Heart right ventricle (tissue), 16 donors: ENCODE measurements around the gene ATN1. TPM values are rescaled to one million over a fixed set of nuclear protein-coding genes. Genes with fewer than 3 reads are reported as not detected.

ENCODE experiments used
- ATAC-seq, 8 donors: fragments of 200-7000 bp; cut with Tn5 transposase; one replicate each; pipeline ENCODE4 v1.9.1; 2020; ENCODE audit warnings: mild to moderate bottlenecking in 8 of 8, moderate library complexity in 8 of 8, moderate number of reproducible peaks in 1 of 8
- DNase-seq, 2 donors: peaks; one replicate each; pipeline ENCODE4 v3.0.0-alpha.2; 2020
- H3K27ac ChIP-seq, 10 donors: fragments of 200-600 bp; sonication (generic) in 2 of 10; one replicate each; pipeline versions ENCODE4 v1.5.0 to v1.8.0; 2020 to 2022; ENCODE audit warnings: mild to moderate bottlenecking in 3 of 10
- H3K27me3 ChIP-seq, 7 donors: fragments of 200-600 bp; one replicate each; pipeline ENCODE4 v1.8.0; 2021 to 2022; ENCODE audit warnings: mild to moderate bottlenecking in 2 of 7
- H3K36me3 ChIP-seq, 9 donors: fragments of 200-600 bp; sonication (generic) in 1 of 9; one replicate each; pipeline versions ENCODE4 v1.5.0 to v1.8.0; 2020 to 2022; ENCODE audit warnings: mild to moderate bottlenecking in 2 of 9
- H3K4me1 ChIP-seq, 9 donors: fragments of 200-600 bp; sonication (generic) in 1 of 9; one replicate each; pipeline versions ENCODE4 v1.5.0 to v1.8.0; 2020 to 2022; ENCODE audit warnings: mild to moderate bottlenecking in 4 of 9
- H3K4me3 ChIP-seq, 10 donors: fragments of 200-600 bp; sonication (generic) in 2 of 10; one replicate each; pipeline versions ENCODE4 v1.5.0 to v1.8.0; 2020 to 2022; ENCODE audit warnings: mild to moderate bottlenecking in 7 of 10, moderate library complexity in 2 of 10
- H3K9me3 ChIP-seq, 11 donors: fragments of 200-600 bp in 10 of 11; sonication (generic) in 2 of 11; one replicate each; pipeline versions ENCODE4 v1.5.0 to v1.8.0; 2013 to 2022; ENCODE audit warnings: mild to moderate bottlenecking in 2 of 11, control low read depth in 1 of 11, moderate library complexity in 1 of 11
- CTCF ChIP-seq, 9 donors: fragments of 200-600 bp; sonication (generic) in 2 of 9; IDR thresholded peaks; one replicate each; pipeline versions ENCODE4 v1.5.0 to v1.8.0; 2021 to 2022; ENCODE audit warnings: antibody characterized with exemption in 9 of 9, mild to moderate bottlenecking in 5 of 9, moderate library complexity in 1 of 9
- WGBS, 2 donors: extraction: QIAGEN DNeasy Blood & Tissue Kit; methylation state at CpG; one replicate each; pipeline ENCODE4 v1.1.7; 2013; ENCODE audit warnings: inconsistent platforms in 1 of 2; 5-methylcytosine and 5-hydroxymethylcytosine counted together
- intact Hi-C, 10 donors: fragments of 100-400 bp; cut with DNase I; formaldehyde crosslinking; loops; one replicate each; pipeline versions ENCODE4 v1.11.1 to v1.14.2; 2022
- polyA plus RNA-seq, 2 donors: library from polyadenylated mRNA; stranded (reverse); fragments of 200-250 nt; gene quantifications; one replicate each; pipeline ENCODE4 v1.2.3, GENCODE V29; 2013
- total RNA-seq, 10 donors: library from RNA; stranded (reverse); fragmentation: NEBNext Ultra II Directional in 3 of 10; extraction: Animal tissue kit (Norgen Biotek cat#: 25700) in 3 of 10; gene quantifications; one replicate each; pipeline versions ENCODE4 v1.2.1 to v1.2.4, GENCODE V29; 2021 to 2023
- donor health status: Arrhythmogenic right ventricular cardiomyopathy.
- donor health status: ischemic (EF 13 %, LVEDD 7.1; RV severe dilation, severe dysfunction).
- donor health status: healthy with polysubstance abuse.
- donor health status: DM: no; HTN: yes; CAD: no.
- donor health status: DM: no; HTN: no; CAD: no.
- donor health status: ischemic (EF 25% LVEDD 6.9; RV normal size, moderate dysfunction).
- donor health status: ischemic (EF 25% LVEDD 5.7; RV mildly dilated, moderate dysfunction).
- donor health status: healthy.
- donor health status: DM: yes; HTN: yes; CAD: no.
- donor health status: Ischemic cardiomyopathy.
- donor health status: ischemic (EF 35%, LVEDD 5.7; RV mildly dilated, moderate dysfunction).
- donor health status: nonischemic (EF 11% LVEDD 7.7; RV severe dilation, severe dysfunction).
- donor health status: DM: yes; HTN: yes; CAD: no.
- donor health status: PGD.
- donor health status: ischemic (EF 29% LVEDD 5.4; RV normal size, mild dysfunction).
- donor health status: nonischemic (EF 23%, LVEDD 6.1; RV moderate dilation, normal function).

Gene ATN1
- total and polyA plus RNA-seq, 12 donors, result 48.7 to 96.7 (median 65.8) TPM

GRCh38 chr12:6939191-6939540 is 11.4 kb downstream of the ATN1 start:
- intact Hi-C loops, result loop anchor here in 1 of 10 donors (5.0 kb wide), 1 partner anchor 72 kb away; the partner anchor contains the start of gene TPI1
- peak overlapping the region in 2 of 10 donors; percentile 93 to 97 for H3K27ac ChIP-seq
- no peak overlapping the region for H3K4me3 ChIP-seq
- no peaks in the 10 kb centered on the region for H3K27me3 ChIP-seq
- H3K36me3 ChIP-seq, result peaks cover 0 to 63% (median 22%) of the 10 kb centered on the region in 9 donors
- no peak for DNase-seq
- H3K4me1 ChIP-seq, result peaks cover 9 to 75% (median 59%) of the 10 kb centered on the region in 9 donors
- no peaks in the 10 kb centered on the region for H3K9me3 ChIP-seq
- no peak for TF ChIP-seq CTCF (IDR thresholded peaks at IDR 0.05)
- WGBS, 2 donors, result 75 to 81% methylated on average over 2 of the region's 2 CpGs
- ATAC-seq, result no peak

DNA sequence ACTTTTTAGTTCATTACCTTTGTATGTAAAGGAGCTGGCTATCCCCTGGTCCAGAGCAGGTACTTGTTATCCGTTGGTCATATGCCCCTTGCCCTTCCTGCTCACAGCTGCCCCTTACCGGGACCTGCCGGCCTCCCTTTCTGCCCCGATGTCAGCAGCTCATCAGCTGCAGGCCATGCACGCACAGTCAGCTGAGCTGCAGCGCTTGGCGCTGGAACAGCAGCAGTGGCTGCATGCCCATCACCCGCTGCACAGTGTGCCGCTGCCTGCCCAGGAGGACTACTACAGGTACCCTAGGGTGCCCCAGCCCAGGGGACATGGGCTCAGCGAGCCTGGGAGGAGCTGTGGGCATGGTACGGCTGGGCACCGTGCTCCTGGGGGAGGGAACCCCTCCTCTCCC is 13.5 kb downstream of the ATN1 start:
- no peaks in the 10 kb centered on the region for H3K27me3 ChIP-seq
- intact Hi-C loops, result loop anchor here in 6 of 10 donors (5.0 to 10.0 kb wide), 6 partner anchors 76 to 174 kb away; partner anchors contain the start of genes C1R (in 3 of the 6), C1RL (in 1 of the 6) and TPI1 (in 1 of the 6)
- peaks cover 22 to 71% (median 63%) of the 10 kb centered on the region in 9 donors for H3K4me1 ChIP-seq
- H3K27ac ChIP-seq, result peak overlapping the region in 4 of 10 donors; percentile 13 to 44 (median 28)
- no peak for ATAC-seq
- TF ChIP-seq CTCF (IDR thresholded peaks at IDR 0.05), result no peak
- DNase-seq, result peak in 1 of 2 donors; percentile 53
- no peaks in the 10 kb centered on the region for H3K9me3 ChIP-seq
- H3K36me3 ChIP-seq, result peaks cover 0 to 51% (median 11%) of the 10 kb centered on the region in 9 donors
- H3K4me3 ChIP-seq, result no peak overlapping the region
- WGBS, 2 donors, result 68 to 75% methylated on average over 12 of the region's 12 CpGs

DNA sequence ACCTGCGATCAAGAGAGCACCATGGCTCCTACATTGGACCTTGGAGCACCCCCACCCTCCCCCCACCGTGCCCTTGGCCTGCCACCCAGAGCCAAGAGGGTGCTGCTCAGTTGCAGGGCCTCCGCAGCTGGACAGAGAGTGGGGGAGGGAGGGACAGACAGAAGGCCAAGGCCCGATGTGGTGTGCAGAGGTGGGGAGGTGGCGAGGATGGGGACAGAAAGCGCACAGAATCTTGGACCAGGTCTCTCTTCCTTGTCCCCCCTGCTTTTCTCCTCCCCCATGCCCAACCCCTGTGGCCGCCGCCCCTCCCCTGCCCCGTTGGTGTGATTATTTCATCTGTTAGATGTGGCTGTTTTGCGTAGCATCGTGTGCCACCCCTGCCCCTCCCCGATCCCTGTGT is 14.0 kb downstream of the ATN1 start:
- peaks cover 26 to 74% (median 63%) of the 10 kb centered on the region in 9 donors for H3K4me1 ChIP-seq
- DNase-seq (no peak), ATAC-seq (no peak)
- WGBS, 2 donors, result 78 to 84% methylated on average over 10 to 12 of the region's 12 CpGs
- H3K9me3 ChIP-seq, result no peaks in the 10 kb centered on the region
- no peak for TF ChIP-seq CTCF (IDR thresholded peaks at IDR 0.05)
- H3K36me3 ChIP-seq, result peaks cover 0 to 49% (median 11%) of the 10 kb centered on the region in 9 donors
- peak overlapping the region in 4 of 10 donors; percentile 13 to 99 (median 41) for H3K27ac ChIP-seq
- intact Hi-C loops, result loop anchor here in 6 of 10 donors (5.0 to 10.0 kb wide), 6 partner anchors 77 to 173 kb away; partner anchors contain the start of genes C1R (in 3 of the 6), C1RL (in 1 of the 6) and TPI1 (in 1 of the 6)
- no peaks in the 10 kb centered on the region for H3K27me3 ChIP-seq
- H3K4me3 ChIP-seq, result no peak overlapping the region

DNA sequence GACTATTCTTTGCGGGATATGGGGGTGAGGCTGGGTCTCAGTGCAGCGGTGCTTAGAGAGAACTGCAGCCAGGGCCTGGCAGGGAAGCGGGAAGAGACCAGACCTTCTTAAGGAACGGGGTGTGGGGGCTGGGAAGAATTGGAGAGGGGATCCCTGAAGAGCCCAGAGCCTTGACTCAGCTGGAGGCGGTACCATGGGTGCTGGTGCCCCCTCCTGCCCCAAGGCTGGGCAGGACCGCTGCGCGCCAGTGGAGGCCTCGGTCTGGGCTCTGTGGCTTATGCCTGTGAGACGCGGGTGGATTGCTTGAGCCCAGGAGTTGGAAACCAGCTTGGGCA is 14.5 kb downstream of the ATN1 start:
- Histone ChIP-seq H3K9me3 (no peaks in the 10 kb centered on the region), H3K27me3 (no peaks in the 10 kb centered on the region), H3K27ac (peak overlapping the region in 8 of 10 donors; percentile 92 to 99 (median 98)), H3K4me3 (no peak overlapping the region), H3K36me3 (peaks cover 0 to 54% (median 11%) of the 10 kb centered on the region in 9 donors), H3K4me1 (peaks cover 26 to 71% (median 58%) of the 10 kb centered on the region in 9 donors)
- no peak for TF ChIP-seq CTCF (IDR thresholded peaks at IDR 0.05)
- peak in 1 of 2 donors; percentile 18 for DNase-seq
- WGBS, 2 donors, result 88% methylated on average over 11 of the region's 11 CpGs
- intact Hi-C loops, result loop anchor here in 6 of 10 donors (5.0 to 10.0 kb wide), 6 partner anchors 77 to 173 kb away; partner anchors contain the start of genes C1R (in 3 of the 6), C1RL (in 1 of the 6) and TPI1 (in 1 of the 6)
- ATAC-seq, result no peak
